Gastroesophageal sphincter (tissue), 4 donors: ENCODE results near the gene RAB33B. TPM values are rescaled to one million over a fixed set of nuclear protein-coding genes. Genes with fewer than 3 reads are reported as not detected.
A peak's percentile ranks its signal among the peaks of the same experiment; 100 is the strongest.

Experiments used
- ATAC-seq: fragments of 150-250 bp; one replicate; pipeline ENCODE4 v1.9.1; 2016; ENCODE audit warnings: mild to moderate bottlenecking, moderate library complexity
- H3K27ac ChIP-seq, 4 donors: fragments of 200-600 bp; sonication (generic) in 3 of 4; 1 replicate in 3 of 4; 2 replicates in 1 of 4; pipeline ENCODE4 v1.5.1; 2016 to 2019
- H3K27me3 ChIP-seq: fragments of 200-600 bp; sonication (generic); one replicate; pipeline ENCODE4 v1.5.1; 2019
- H3K36me3 ChIP-seq, 2 donors: fragments of 200-600 bp; sonication (generic); one replicate each; pipeline ENCODE4 v1.5.1; 2019; ENCODE audit warnings: control low read depth in 1 of 2
- H3K4me1 ChIP-seq, 3 donors: fragments of 200-600 bp; sonication (generic); 1 replicate in 2 of 3; 2 replicates in 1 of 3; pipeline ENCODE4 v1.5.1; 2016 to 2019; ENCODE audit warnings: control low read depth in 2 of 3
- H3K4me3 ChIP-seq, 2 donors: fragments of 200-600 bp; sonication (generic); one replicate each; pipeline ENCODE4 v1.5.1; 2019; ENCODE audit warnings: mild to moderate bottlenecking in 1 of 2, moderate library complexity in 1 of 2
- H3K9me3 ChIP-seq, 3 donors: fragments of 200-600 bp; sonication (generic); one replicate each; pipeline ENCODE4 v1.5.1; 2017 to 2019; ENCODE audit warnings: control low read depth in 2 of 3
- CTCF ChIP-seq, 4 experiments: fragments of 200-600 bp in 2 of 4; fragments of 450-650 bp in 2 of 4; sonication (generic) in 1 of 4; IDR thresholded peaks; one replicate each; pipeline ENCODE4 v1.5.1; 2017 to 2019; ENCODE audit warnings: antibody characterized with exemption in 4 of 4, mild to moderate bottlenecking in 2 of 4, moderate library complexity in 2 of 4
- EP300 ChIP-seq: sonication (generic); formaldehyde crosslinking; IDR thresholded peaks from one replicate; pipeline ENCODE4 v1.6.1; 2017; ENCODE audit warnings: antibody characterized with exemption, mild to moderate bottlenecking
- POLR2A ChIP-seq, 2 donors: fragments of 450-650 bp; IDR thresholded peaks; one replicate each; pipeline ENCODE4 v1.6.1; 2017; ENCODE audit warnings: antibody characterized with exemption in 2 of 2, mild to moderate bottlenecking in 2 of 2, moderate library complexity in 1 of 2
- POLR2AphosphoS5 ChIP-seq: sonication (generic); formaldehyde crosslinking; IDR thresholded peaks from one replicate; pipeline ENCODE4 v1.6.1; 2017; ENCODE audit warnings: antibody characterized with exemption
- WGBS, 2 donors: methylation state at CpG; one replicate each; pipeline ENCODE4 v1.1.5; 2018; ENCODE audit warnings: low coverage in 1 of 2; 5-methylcytosine and 5-hydroxymethylcytosine counted together
- total RNA-seq, 4 donors: library from RNA; depleted of rRNA; stranded (reverse); fragments of >200 nt; gene quantifications; one replicate each; pipeline ENCODE4 v1.1.0, GENCODE V29; 2016

The RAB33B gene
- total RNA-seq, 4 donors from 2014 or later: 13.5 to 16.9 (median 14.2) TPM

GRCh38 chr4:139514382-139515059 is 60.6 kb downstream of the RAB33B start:
- H3K36me3 ChIP-seq: peaks cover 0 to 95% of the 10 kb centered on the region in 2 donors

GRCh38 chr4:139515531-139515958 is 61.6 kb downstream of the RAB33B start:
- TF ChIP-seq EP300 (no peak), CTCF (IDR thresholded peaks at IDR 0.05) (no peak), POLR2A (IDR thresholded peaks at IDR 0.05) (no peak), POLR2AphosphoS5 (no peak)
- peak overlapping the region in 1 of 4 donors; percentile 4 for H3K27ac ChIP-seq
- no peaks in the 10 kb centered on the region for H3K9me3 ChIP-seq
- no peak for ATAC-seq
- no peak overlapping the region for H3K4me3 ChIP-seq
- peaks cover 0 to 8% (median 3%) of the 10 kb centered on the region in 3 donors for H3K4me1 ChIP-seq
- whole genome bisulfite sequencing, 2 donors: 19 to 21% methylated on average over 3 to 4 of the region's 4 CpGs
- H3K36me3 ChIP-seq: peaks cover 0 to 95% of the 10 kb centered on the region in 2 donors
- no peaks in the 10 kb centered on the region for H3K27me3 ChIP-seq

More at GRCh38 chr4:139514382-139515059, 60.6 kb downstream of the RAB33B start:
- ATAC-seq: no peak
- Histone ChIP-seq H3K4me3 (no peak overlapping the region), H3K27ac (no peak overlapping the region), H3K9me3 (no peaks in the 10 kb centered on the region), H3K4me1 (peaks cover 0 to 8% (median 3%) of the 10 kb centered on the region in 3 donors), H3K27me3 (no peaks in the 10 kb centered on the region)
- 78 to 80% methylated on average over 2 to 4 of the region's 8 CpGs for WGBS, 2 donors
- TF ChIP-seq POLR2A (IDR thresholded peaks at IDR 0.05): no peak
- TF ChIP-seq EP300: no peak
- TF ChIP-seq POLR2AphosphoS5: no peak
- no peak for TF ChIP-seq CTCF (IDR thresholded peaks at IDR 0.05)

- H3K27me3 ChIP-seq: no peaks in the 10 kb centered on the region
- H3K4me3 ChIP-seq: no peak overlapping the region
- H3K36me3 ChIP-seq: peaks cover 0 to 93% of the 10 kb centered on the region in 2 donors
- H3K4me1 ChIP-seq: peaks cover 0 to 22% (median 0%) of the 10 kb centered on the region in 3 donors
- TF ChIP-seq EP300 (no peak), CTCF (IDR thresholded peaks at IDR 0.05) (no peak), POLR2A (IDR thresholded peaks at IDR 0.05) (no peak), POLR2AphosphoS5 (no peak)
- H3K27ac ChIP-seq: no peak overlapping the region
- no peak for ATAC-seq
- no peaks in the 10 kb centered on the region for H3K9me3 ChIP-seq
- WGBS, 2 donors: 53 to 100% methylated on average over 1 to 3 of the region's 4 CpGs
Observed at GRCh38 chr4:139521754-139522401, 68.0 kb downstream of the RAB33B start.

- Histone ChIP-seq H3K27me3 (no peaks in the 10 kb centered on the region), H3K27ac (no peak overlapping the region), H3K36me3 (peaks cover 0 to 93% of the 10 kb centered on the region in 2 donors), H3K9me3 (no peaks in the 10 kb centered on the region), H3K4me1 (peaks cover 0 to 22% (median 0%) of the 10 kb centered on the region in 3 donors), H3K4me3 (no peak overlapping the region)
- TF ChIP-seq EP300: no peak
- TF ChIP-seq POLR2A (IDR thresholded peaks at IDR 0.05): no peak
- no peak for TF ChIP-seq CTCF (IDR thresholded peaks at IDR 0.05)
- no peak for TF ChIP-seq POLR2AphosphoS5
- no peak for ATAC-seq
- 67 to 80% methylated on average over 3 of the region's 4 CpGs for WGBS, 2 donors
Observed at GRCh38 chr4:139522457-139522856, 68.5 kb downstream of the RAB33B start.

GRCh38 chr4:139523076-139523475 is 69.2 kb downstream of the RAB33B start:
- no peaks in the 10 kb centered on the region for H3K9me3 ChIP-seq
- ATAC-seq: no peak
- H3K4me1 ChIP-seq: peaks cover 0 to 22% (median 0%) of the 10 kb centered on the region in 3 donors
- 75 to 100% methylated on average over 1 of the region's 1 CpG for WGBS, 2 donors
- TF ChIP-seq POLR2AphosphoS5 (no peak), CTCF (IDR thresholded peaks at IDR 0.05) (no peak), EP300 (no peak)
- H3K27me3 ChIP-seq: no peaks in the 10 kb centered on the region
- H3K36me3 ChIP-seq: peaks cover 0 to 93% of the 10 kb centered on the region in 2 donors
- no peak overlapping the region for H3K4me3 ChIP-seq
- no peak overlapping the region for H3K27ac ChIP-seq
